Measurements from ENCODE around the gene AP2M1.

GRCh38 chr3:184149123-184149522, 25.5 kb upstream of the AP2M1 start:
- no peak for TF ChIP-seq CTCF (IDR thresholded peaks at IDR 0.05)
- TF ChIP-seq POLR2A (IDR thresholded peaks at IDR 0.05) = no peak
- no peak for TF ChIP-seq EP300 (IDR thresholded peaks at IDR 0.05)

All from upper lobe of left lung (tissue), 4 donors.